PFSK-1 (cell line): ENCODE results near the gene C22orf15.

Experiments
- FOXP2 ChIP-seq: optimal IDR thresholded peaks from 2 replicates; pipeline ENCODE3; 2011; ENCODE audit warnings: borderline replicate concordance, control low read depth, inconsistent platforms; ENCODE audit not compliant: insufficient read depth; ENCODE audit errors: extremely low read length, extremely low read depth
- POLR2AphosphoS5 ChIP-seq: IDR thresholded peaks from 2 replicates; pipeline ENCODE4 v1.6.1; 2012; ENCODE audit warnings: low read depth, mild to moderate bottlenecking, control low read depth, low read length, moderate library complexity
- SIN3A ChIP-seq: IDR thresholded peaks from 2 replicates; pipeline ENCODE4 v1.6.1; 2012; ENCODE audit warnings: mild to moderate bottlenecking, low read length, moderate library complexity, borderline replicate concordance; ENCODE audit not compliant: insufficient read depth
- TAF1 ChIP-seq: IDR thresholded peaks from 2 replicates; pipeline ENCODE4 v1.6.1; 2012; ENCODE audit warnings: low read length, control low read depth, borderline replicate concordance; ENCODE audit not compliant: insufficient read depth
- TF ChIP-seq, protein P1 (sequence below), 2 experiments: IDR thresholded peaks; 2 replicates each; pipeline versions ENCODE4 v1.6.1 to v1.8.0; 2011 to 2012; ENCODE audit warnings: low read depth in 2 of 2, low read length in 2 of 2, control low read depth in 1 of 2, inconsistent platforms in 1 of 2, mild to moderate bottlenecking in 1 of 2, moderate library complexity in 1 of 2; ENCODE audit not compliant: insufficient read depth in 1 of 2

C22orf15 gene

DNA sequence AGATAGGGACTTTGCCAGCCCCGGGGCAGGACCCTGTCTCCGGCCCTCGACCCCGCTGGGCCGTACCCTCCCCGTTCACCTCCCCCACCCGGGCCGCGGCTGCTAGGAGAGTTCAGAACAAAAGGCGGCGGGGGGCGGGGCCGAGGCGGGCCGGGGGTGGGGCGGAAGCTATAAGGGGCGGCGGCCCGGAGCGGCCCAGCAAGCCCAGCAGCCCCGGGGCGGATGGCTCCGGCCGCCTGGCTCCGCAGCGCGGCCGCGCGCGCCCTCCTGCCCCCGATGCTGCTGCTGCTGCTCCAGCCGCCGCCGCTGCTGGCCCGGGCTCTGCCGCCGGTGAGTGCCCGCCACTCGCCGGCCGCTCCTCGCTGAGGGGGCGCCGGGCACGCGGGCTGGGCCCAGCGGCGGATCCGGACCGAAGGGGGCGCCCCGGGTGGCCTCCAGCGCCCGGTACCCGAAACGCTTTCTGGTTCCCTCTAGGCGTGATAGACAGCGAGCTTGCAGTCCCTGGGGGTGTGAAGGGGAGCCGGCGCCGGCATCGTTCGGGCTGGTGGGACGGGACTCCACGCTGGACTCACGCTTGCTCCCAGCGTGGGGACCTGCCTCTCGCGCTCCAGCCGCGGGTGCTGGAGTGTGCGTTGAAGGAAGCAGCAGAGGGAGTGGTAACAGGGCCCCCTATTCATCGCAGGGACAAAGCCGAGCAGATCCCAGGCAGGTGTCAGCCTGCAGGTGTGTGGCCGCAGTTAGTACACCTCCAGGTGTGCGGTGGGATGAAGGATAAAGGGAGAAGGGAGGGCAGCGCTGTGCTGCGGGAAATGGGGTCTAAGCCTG, 10.1 kb downstream of the C22orf15 start, which contains the start of gene MMP11:
MMP11 (plus strand) TSS at position 201 of the 825 bp plus-strand sequence; CDS start at position 223, 22 bp downstream.
- TF ChIP-seq TAF1: no peak
- TF ChIP-seq, protein P1, sequence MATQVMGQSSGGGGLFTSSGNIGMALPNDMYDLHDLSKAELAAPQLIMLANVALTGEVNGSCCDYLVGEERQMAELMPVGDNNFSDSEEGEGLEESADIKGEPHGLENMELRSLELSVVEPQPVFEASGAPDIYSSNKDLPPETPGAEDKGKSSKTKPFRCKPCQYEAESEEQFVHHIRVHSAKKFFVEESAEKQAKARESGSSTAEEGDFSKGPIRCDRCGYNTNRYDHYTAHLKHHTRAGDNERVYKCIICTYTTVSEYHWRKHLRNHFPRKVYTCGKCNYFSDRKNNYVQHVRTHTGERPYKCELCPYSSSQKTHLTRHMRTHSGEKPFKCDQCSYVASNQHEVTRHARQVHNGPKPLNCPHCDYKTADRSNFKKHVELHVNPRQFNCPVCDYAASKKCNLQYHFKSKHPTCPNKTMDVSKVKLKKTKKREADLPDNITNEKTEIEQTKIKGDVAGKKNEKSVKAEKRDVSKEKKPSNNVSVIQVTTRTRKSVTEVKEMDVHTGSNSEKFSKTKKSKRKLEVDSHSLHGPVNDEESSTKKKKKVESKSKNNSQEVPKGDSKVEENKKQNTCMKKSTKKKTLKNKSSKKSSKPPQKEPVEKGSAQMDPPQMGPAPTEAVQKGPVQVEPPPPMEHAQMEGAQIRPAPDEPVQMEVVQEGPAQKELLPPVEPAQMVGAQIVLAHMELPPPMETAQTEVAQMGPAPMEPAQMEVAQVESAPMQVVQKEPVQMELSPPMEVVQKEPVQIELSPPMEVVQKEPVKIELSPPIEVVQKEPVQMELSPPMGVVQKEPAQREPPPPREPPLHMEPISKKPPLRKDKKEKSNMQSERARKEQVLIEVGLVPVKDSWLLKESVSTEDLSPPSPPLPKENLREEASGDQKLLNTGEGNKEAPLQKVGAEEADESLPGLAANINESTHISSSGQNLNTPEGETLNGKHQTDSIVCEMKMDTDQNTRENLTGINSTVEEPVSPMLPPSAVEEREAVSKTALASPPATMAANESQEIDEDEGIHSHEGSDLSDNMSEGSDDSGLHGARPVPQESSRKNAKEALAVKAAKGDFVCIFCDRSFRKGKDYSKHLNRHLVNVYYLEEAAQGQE (IDR thresholded peaks at IDR 0.05; ENCODE audit: insufficient read depth in 1 of 2, low read depth in 2 of 2, low read length in 2 of 2): no peak
- no peak for TF ChIP-seq SIN3A
- TF ChIP-seq POLR2AphosphoS5: no peak
- no peak for TF ChIP-seq FOXP2

GRCh38 chr22:23773483-23774113, 10.8 kb downstream of the C22orf15 start:
- TF ChIP-seq FOXP2 (no peak), SIN3A (no peak), TAF1 (no peak), POLR2AphosphoS5 (no peak)
- TF ChIP-seq, protein P1 (IDR thresholded peaks at IDR 0.05; ENCODE audit: insufficient read depth in 1 of 2, low read depth in 2 of 2, low read length in 2 of 2): no peak

- TF ChIP-seq, protein P1 (IDR thresholded peaks at IDR 0.05; ENCODE audit: insufficient read depth in 1 of 2, low read depth in 2 of 2, low read length in 2 of 2): no peak
- no peak for TF ChIP-seq POLR2AphosphoS5
- TF ChIP-seq TAF1: no peak
- no peak for TF ChIP-seq SIN3A
- TF ChIP-seq FOXP2: no peak
Measured at GRCh38 chr22:23774114-23774921, 11.5 kb downstream of the C22orf15 start.

- no peak for TF ChIP-seq TAF1
- TF ChIP-seq POLR2AphosphoS5: no peak
- no peak for TF ChIP-seq SIN3A
- TF ChIP-seq FOXP2: no peak
- TF ChIP-seq, protein P1 (IDR thresholded peaks at IDR 0.05; ENCODE audit: insufficient read depth in 1 of 2, low read depth in 2 of 2, low read length in 2 of 2): no peak
Measured at GRCh38 chr22:23774922-23775436, 12.2 kb downstream of the C22orf15 start.
